HCT116 (cell line): ENCODE measurements around the gene NFKB2. TPM values are rescaled to one million over a fixed set of nuclear protein-coding genes. Genes with fewer than 3 reads are reported as not detected.

ENCODE experiments used
- ATAC-seq: fragments of 200-7000 bp; cut with Tn5 transposase; 2 replicates; pipeline ENCODE4 v1.9.1; 2020; ENCODE audit warnings: mild to moderate bottlenecking, moderate library complexity
- BruUV-seq: library from RNA; stranded (reverse); fragments of 400-500 nt; replicated peaks from 2 replicates; lab custom pipeline; 2021; lab: Mats Ljungman, UMichigan
- CTCF ChIA-PET: fragments of 300-600 bp; sonication (Branson Sonifier 250); formaldehyde crosslinking; loops from one replicate; lab custom pipeline; 2021; ENCODE audit warnings: antibody characterized with exemption; lab: Charles Lee
- POLR2A ChIA-PET: fragments of 300-600, 350-600 bp; sonication (Branson Sonifier 250); formaldehyde crosslinking; loops from one replicate; lab custom pipeline; 2021; ENCODE audit warnings: antibody characterized with exemption; lab: Charles Lee
- RAD21 ChIA-PET, 2 experiments: fragments of 300-600 bp; sonication (Branson Sonifier 250); formaldehyde crosslinking; loops; one replicate each; lab custom pipeline; 2023; ENCODE audit warnings: low total read pairs in 2 of 2; ENCODE audit not compliant: uncharacterized antibody in 2 of 2, unreplicated experiment in 2 of 2, low non-redundant PET in 1 of 2; lab: Charles Lee
- DNase-seq: peaks from one replicate; pipeline ENCODE4 v3.0.0-alpha.2; 2010; ENCODE audit warnings: low read depth, low spot score
- H2AFZ ChIP-seq: fragments of 200-600 bp; shearing (Covaris generic), sonication (generic); 2 replicates; pipeline ENCODE4 v1.6.1; 2017; ENCODE audit warnings: low read depth, mixed run types, mixed read lengths, antibody characterized with exemption, low read length; ENCODE audit not compliant: poor library complexity, severe bottlenecking
- H3K27ac ChIP-seq: 2 replicates; pipeline ENCODE4 v1.5.1; 2012; ENCODE audit warnings: low read depth, low read length
- H3K27me3 ChIP-seq: fragments of 200-600 bp; sonication (generic); 2 replicates; pipeline ENCODE4 v1.6.1; 2016; ENCODE audit warnings: mixed run types, low read length, mixed read lengths; ENCODE audit not compliant: insufficient read depth
- H3K36me3 ChIP-seq, 2 experiments: fragments of 200-500 bp in 1 of 2; fragments of 200-600 bp in 1 of 2; sonication (Bioruptor generic) in 1 of 2; sonication (generic) in 1 of 2; 2 replicates each; pipeline versions ENCODE4 v1.5.1 to v1.6.1; 2014 to 2016; ENCODE audit warnings: low read length in 2 of 2, inconsistent platforms in 1 of 2, mixed read lengths in 1 of 2, mixed run types in 1 of 2; ENCODE audit not compliant: insufficient read depth in 2 of 2, control insufficient read depth in 1 of 2
- H3K4me1 ChIP-seq, 2 experiments: fragments of 200-600 bp in 1 of 2; sonication (generic) in 1 of 2; 2 replicates each; pipeline versions ENCODE4 v1.5.1 to v1.6.1; 2012 to 2017; ENCODE audit warnings: low read length in 2 of 2, inconsistent platforms in 1 of 2, mild to moderate bottlenecking in 1 of 2, mixed read lengths in 1 of 2, mixed run types in 1 of 2, moderate library complexity in 1 of 2; ENCODE audit not compliant: insufficient read depth in 2 of 2, control insufficient read depth in 1 of 2
- H3K4me2 ChIP-seq: fragments of 200-600 bp; sonication (generic); 2 replicates; pipeline ENCODE4 v1.6.1; 2017; ENCODE audit warnings: mixed run types, low read length, mixed read lengths
- H3K4me3 ChIP-seq, 2 experiments: fragments of 200-600 bp in 1 of 2; sonication (generic) in 1 of 2; replicated peaks in 1 of 2; 2 replicates each; pipeline ENCODE4 v1.5.1; 2011 to 2016; ENCODE audit warnings: low read length in 2 of 2, control low read depth in 1 of 2, low read depth in 1 of 2, mild to moderate bottlenecking in 1 of 2, mixed read lengths in 1 of 2, mixed run types in 1 of 2
- H3K79me2 ChIP-seq: fragments of 200-600 bp; sonication (generic); 2 replicates; pipeline ENCODE4 v1.6.1; 2017; ENCODE audit warnings: mild to moderate bottlenecking, mixed run types, low read length, moderate library complexity, mixed read lengths; ENCODE audit not compliant: insufficient read depth
- H3K9ac ChIP-seq: fragments of 200-600 bp; sonication (generic); 2 replicates; pipeline ENCODE4 v1.6.1; 2016; ENCODE audit warnings: low read length, mixed read lengths
- H3K9me2 ChIP-seq: fragments of 200-600 bp; sonication (generic), shearing (Covaris generic); 2 replicates; pipeline ENCODE4 v1.6.1; 2017; ENCODE audit warnings: mixed run types, mild to moderate bottlenecking, moderate library complexity; ENCODE audit not compliant: insufficient read depth
- H3K9me3 ChIP-seq, 2 experiments: fragments of 200-500 bp in 1 of 2; fragments of 200-600 bp in 1 of 2; sonication (Bioruptor generic) in 1 of 2; sonication (generic) in 1 of 2; 2 replicates each; pipeline ENCODE4 v1.6.1; 2014 to 2017; ENCODE audit warnings: low read length in 2 of 2, mixed read lengths in 2 of 2, inconsistent platforms in 1 of 2, low read depth in 1 of 2, mild to moderate bottlenecking in 1 of 2, mixed run types in 1 of 2, moderate library complexity in 1 of 2; ENCODE audit not compliant: control insufficient read depth in 1 of 2, insufficient read depth in 1 of 2
- H4K20me1 ChIP-seq: fragments of 200-600 bp; sonication (generic), shearing (Covaris generic); 2 replicates; pipeline ENCODE4 v1.6.1; 2017; ENCODE audit warnings: mixed run types, mild to moderate bottlenecking, moderate library complexity; ENCODE audit not compliant: insufficient read depth
- CEBPB ChIP-seq: IDR thresholded peaks from 2 replicates; pipeline ENCODE4 v1.6.1; 2012; ENCODE audit warnings: low read depth
- EGR1 ChIP-seq: IDR thresholded peaks from 2 replicates; pipeline ENCODE4 v1.6.1; 2012; ENCODE audit warnings: low read depth
- ELF1 ChIP-seq: IDR thresholded peaks from 2 replicates; pipeline ENCODE4 v1.6.1; 2012; ENCODE audit warnings: low read depth, borderline replicate concordance
- EZH2phosphoT487 ChIP-seq: fragments of 200-600 bp; IDR thresholded peaks from 2 replicates; pipeline ENCODE4 v1.6.1; 2018; ENCODE audit warnings: antibody characterized with exemption, borderline replicate concordance
- FOSL1 ChIP-seq: IDR thresholded peaks from 2 replicates; pipeline ENCODE4 v1.6.1; 2012; ENCODE audit warnings: low read depth
- JUND ChIP-seq: IDR thresholded peaks from 2 replicates; pipeline ENCODE4 v1.6.1; 2012
- POLR2A ChIP-seq: IDR thresholded peaks from 2 replicates; pipeline ENCODE4 v1.7.0; 2011; ENCODE audit warnings: borderline replicate concordance; ENCODE audit not compliant: insufficient read depth, insufficient read length; ENCODE audit errors: extremely low read depth
- POLR2AphosphoS5 ChIP-seq: IDR thresholded peaks from 2 replicates; pipeline ENCODE4 v1.6.1; 2011; ENCODE audit warnings: mild to moderate bottlenecking, low read depth, low read length, moderate library complexity
- RAD21 ChIP-seq: IDR thresholded peaks from 2 replicates; pipeline ENCODE4 v1.6.1; 2012; ENCODE audit warnings: low read depth, mild to moderate bottlenecking
- SIN3A ChIP-seq: IDR thresholded peaks from 2 replicates; pipeline ENCODE4 v1.6.1; 2012; ENCODE audit warnings: low read depth
- SRF ChIP-seq: IDR thresholded peaks from 2 replicates; pipeline ENCODE4 v1.6.1; 2012; ENCODE audit warnings: low read depth
- TCF7L2 ChIP-seq: IDR thresholded peaks from 2 replicates; pipeline ENCODE4 v1.7.0; 2011; ENCODE audit warnings: borderline replicate concordance, inconsistent platforms; ENCODE audit not compliant: insufficient read depth, insufficient read length; ENCODE audit errors: extremely low read depth
- ZFX ChIP-seq: fragments of 450-650 bp; IDR thresholded peaks from 2 replicates; pipeline ENCODE4 v1.6.1; 2017
- ZNF274 ChIP-seq: fragments of 200-500 bp; sonication (Bioruptor generic); IDR thresholded peaks from 2 replicates; pipeline ENCODE4 v1.6.1; 2014; ENCODE audit warnings: mild to moderate bottlenecking, low read depth, low read length, inconsistent platforms
- intact Hi-C: fragments of 100-400 bp; cut with micrococcal nuclease; formaldehyde crosslinking; loops from 2 replicates; pipeline ENCODE4 v1.10.0; 2022
- total RNA-seq: library from RNA; stranded (reverse); gene quantifications from one replicate; pipeline ENCODE4 v1.2.1, GENCODE V29; 2021; ENCODE audit not compliant: unreplicated experiment
- TF ChIP-seq, protein P1 (sequence below), 3 experiments: fragments of 200-600 bp in 1 of 3; sonication (generic) in 1 of 3; IDR thresholded peaks in 2 of 3; conservative IDR thresholded peaks in 1 of 3; 2 replicates each; pipeline ENCODE4 v1.5.1; 2012 to 2017; ENCODE audit warnings: low read depth in 2 of 3, low read length in 2 of 3, antibody characterized with exemption in 1 of 3, borderline replicate concordance in 1 of 3, control low read depth in 1 of 3, mild to moderate bottlenecking in 1 of 3, mixed read lengths in 1 of 3, mixed run types in 1 of 3, moderate library complexity in 1 of 3; ENCODE audit not compliant: insufficient read depth in 1 of 3
- TF ChIP-seq, protein P2 (sequence below): IDR thresholded peaks from 2 replicates; pipeline ENCODE4 v1.6.1; 2012

Gene NFKB2
- total RNA-seq, 1 experiment from 2014 or later, result 115 TPM

DNA sequence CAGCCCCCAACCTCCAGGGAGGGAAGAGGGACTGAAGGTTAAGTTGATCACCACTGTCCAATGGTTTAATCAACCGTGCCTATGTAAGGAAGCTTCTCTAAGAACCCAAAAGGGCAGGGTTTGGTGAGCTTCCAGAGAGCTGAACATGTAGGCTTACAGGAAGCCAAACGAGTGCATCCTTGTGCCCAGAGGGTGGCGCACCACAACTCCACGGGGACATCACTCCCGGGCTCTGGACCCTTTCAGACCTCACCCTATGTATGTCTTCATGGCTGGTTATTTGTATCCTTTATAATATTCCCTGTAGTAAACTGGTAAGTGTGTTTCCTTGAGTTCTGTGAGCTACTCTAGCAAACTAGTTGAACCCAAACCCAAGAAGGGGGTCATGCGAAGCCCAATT is 11.5 kb upstream of the NFKB2 start:
- TSS peak; percentile 14 for BruUV-seq
- Histone ChIP-seq H3K27ac (no peak overlapping the region), H3K4me3 (no peak overlapping the region), H2AFZ (no peak overlapping the region), H3K9me2 (no peaks in the 10 kb centered on the region), H3K9me3 (no peaks in the 10 kb centered on the region), H3K9ac (no peak overlapping the region), H3K4me1 (no peaks in the 10 kb centered on the region), H3K79me2 (no peaks in the 10 kb centered on the region), H3K36me3 (peaks cover 14 to 22% of the 10 kb centered on the region in 2 experiments), H4K20me1 (no peaks in the 10 kb centered on the region), H3K27me3 (no peaks in the 10 kb centered on the region), H3K4me2 (no peak overlapping the region)
- intact Hi-C loops, result no loop called here
- ATAC-seq, result peak; percentile 74
- ChIA-PET POLR2A (no interaction called here), CTCF (interaction anchor here (0.7 to 3.6 kb wide), 10 partner anchors 8 to 215 kb away, joined by 3 to 41 read pairs (median 7); partner anchors contain the start of gene NFKB2), RAD21 (interaction anchor here in 1 of 2 experiments (1.0 kb wide), 1 partner anchor 200 kb away, joined by 3 read pairs; no protein-coding TSS in a partner anchor)
- TF ChIP-seq RAD21, result peak; percentile 46
- TF ChIP-seq TCF7L2, result no peak
- TF ChIP-seq, protein P1, sequence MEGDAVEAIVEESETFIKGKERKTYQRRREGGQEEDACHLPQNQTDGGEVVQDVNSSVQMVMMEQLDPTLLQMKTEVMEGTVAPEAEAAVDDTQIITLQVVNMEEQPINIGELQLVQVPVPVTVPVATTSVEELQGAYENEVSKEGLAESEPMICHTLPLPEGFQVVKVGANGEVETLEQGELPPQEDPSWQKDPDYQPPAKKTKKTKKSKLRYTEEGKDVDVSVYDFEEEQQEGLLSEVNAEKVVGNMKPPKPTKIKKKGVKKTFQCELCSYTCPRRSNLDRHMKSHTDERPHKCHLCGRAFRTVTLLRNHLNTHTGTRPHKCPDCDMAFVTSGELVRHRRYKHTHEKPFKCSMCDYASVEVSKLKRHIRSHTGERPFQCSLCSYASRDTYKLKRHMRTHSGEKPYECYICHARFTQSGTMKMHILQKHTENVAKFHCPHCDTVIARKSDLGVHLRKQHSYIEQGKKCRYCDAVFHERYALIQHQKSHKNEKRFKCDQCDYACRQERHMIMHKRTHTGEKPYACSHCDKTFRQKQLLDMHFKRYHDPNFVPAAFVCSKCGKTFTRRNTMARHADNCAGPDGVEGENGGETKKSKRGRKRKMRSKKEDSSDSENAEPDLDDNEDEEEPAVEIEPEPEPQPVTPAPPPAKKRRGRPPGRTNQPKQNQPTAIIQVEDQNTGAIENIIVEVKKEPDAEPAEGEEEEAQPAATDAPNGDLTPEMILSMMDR (IDR thresholded peaks at IDR 0.05 in 2 of 3, conservative IDR thresholded peaks at IDR 0.05 in 1 of 3; ENCODE audit: borderline replicate concordance in 1 of 3, insufficient read depth in 1 of 3, low read depth in 2 of 3, low read length in 2 of 3), result peak; percentile 34 to 61 (median 45); a peak in 5 of 6 replicates
- DNase-seq, result no peak

DNA sequence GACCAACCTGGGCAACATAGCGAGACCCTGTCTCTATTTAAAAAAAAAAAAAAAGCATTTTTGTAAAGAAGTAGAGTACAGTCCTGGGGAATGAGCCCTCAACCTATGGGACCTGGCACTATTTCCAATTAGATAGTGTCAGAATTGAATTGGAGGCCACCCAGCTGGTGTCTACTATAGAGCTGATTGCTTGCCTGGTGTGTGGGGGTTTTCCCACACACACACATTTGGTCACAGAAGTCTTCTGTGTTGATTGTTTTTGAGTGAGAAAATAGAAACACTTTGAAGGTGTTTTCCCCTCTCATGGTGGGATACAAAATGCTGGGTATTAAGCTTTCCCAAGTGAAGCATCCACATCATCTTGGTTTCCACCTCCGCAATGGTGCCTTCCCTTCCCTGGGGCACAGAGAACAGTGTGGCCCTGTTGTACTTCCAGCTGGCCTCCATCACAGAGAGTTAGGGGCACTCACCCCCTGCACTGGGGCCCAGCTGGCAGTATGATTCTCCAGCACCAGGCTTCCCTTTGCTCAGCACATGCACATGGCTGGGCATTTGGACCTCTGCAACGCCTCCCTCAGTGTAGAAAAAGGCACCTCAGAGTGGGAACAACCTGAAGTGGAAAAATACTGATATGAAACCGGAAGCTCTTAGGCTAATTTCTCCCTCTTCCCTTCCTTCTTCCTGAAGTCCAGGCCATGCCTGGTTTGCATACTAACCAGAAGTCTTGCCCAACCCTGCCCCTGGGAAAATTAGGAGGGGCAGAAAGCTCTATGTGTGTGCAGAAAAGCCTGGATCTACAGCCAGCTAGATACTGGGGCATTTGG is 10.7 kb upstream of the NFKB2 start:
- Histone ChIP-seq H3K27me3 (no peaks in the 10 kb centered on the region), H3K36me3 (peaks cover 10 to 15% of the 10 kb centered on the region in 2 experiments), H2AFZ (no peak overlapping the region), H4K20me1 (no peaks in the 10 kb centered on the region), H3K27ac (no peak overlapping the region), H3K9ac (no peak overlapping the region), H3K9me2 (no peaks in the 10 kb centered on the region), H3K4me3 (no peak overlapping the region), H3K4me1 (peaks cover 0 to 1% of the 10 kb centered on the region in 2 experiments; a peak in 2 of 4 replicates), H3K79me2 (no peaks in the 10 kb centered on the region), H3K4me2 (no peak overlapping the region), H3K9me3 (no peaks in the 10 kb centered on the region)
- BruUV-seq, result no TSS peak
- ATAC-seq, result no peak
- ChIA-PET POLR2A (interaction anchor here (1.0 kb wide), 1 partner anchor 11 kb away, joined by 3 read pairs; the partner anchor contains the start of gene NFKB2), CTCF (interaction anchor here (1.1 to 3.6 kb wide), 9 partner anchors 9 to 199 kb away, joined by 3 to 41 read pairs (median 9); partner anchors contain the start of genes ACTR1A and NFKB2), RAD21 (interaction anchor here in 1 of 2 experiments (0.7 to 1.0 kb wide), 2 partner anchors 14 to 199 kb away, joined by 3 to 5 read pairs; no protein-coding TSS in a partner anchor)
- DNase-seq, result no peak
- intact Hi-C loops, result no loop called here
- TF ChIP-seq POLR2AphosphoS5 (no peak), ELF1 (no peak), EGR1 (no peak), EZH2phosphoT487 (no peak), JUND (no peak), SIN3A (no peak), FOSL1 (no peak), ZFX (no peak), TCF7L2 (no peak), SRF (no peak), RAD21 (no peak), ZNF274 (no peak), POLR2A (no peak), CEBPB (no peak)
- TF ChIP-seq, protein P2, sequence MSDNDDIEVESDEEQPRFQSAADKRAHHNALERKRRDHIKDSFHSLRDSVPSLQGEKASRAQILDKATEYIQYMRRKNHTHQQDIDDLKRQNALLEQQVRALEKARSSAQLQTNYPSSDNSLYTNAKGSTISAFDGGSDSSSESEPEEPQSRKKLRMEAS, result no peak
